ENCODE data around the gene NIPSNAP3A. TPM values are rescaled to one million over a fixed set of nuclear protein-coding genes. Genes with fewer than 3 reads are reported as not detected.

Gene NIPSNAP3A
- total RNA-seq (2022; extraction: Qiagen RNA extraction), result 11.9 to 14.4 TPM (median 13.8 TPM) in 5 replicates

GRCh38 chr9:104747565-104748358 lies at the start of gene NIPSNAP3A:
NIPSNAP3A (plus strand) TSS chr9:104747683; CDS start chr9:104747793, 110 bp downstream.

Other genes with a start within 250 kb of the NIPSNAP3A start
- not detected in 5 replicates for gene OR13F1, start 243.4 kb upstream of the NIPSNAP3A start, total RNA-seq (2022; extraction: Qiagen RNA extraction)
- not detected in 5 replicates for gene OR13C4, start 220.5 kb upstream of the NIPSNAP3A start, total RNA-seq (2022; extraction: Qiagen RNA extraction)
- gene OR13C3, start 210.8 kb upstream of the NIPSNAP3A start, total RNA-seq (2022; extraction: Qiagen RNA extraction), result not detected in 5 replicates
- gene OR13C8, start 178.5 kb upstream of the NIPSNAP3A start, total RNA-seq (2022; extraction: Qiagen RNA extraction), result not detected in 5 replicates
- gene OR13C5, start 148.3 kb upstream of the NIPSNAP3A start, total RNA-seq (2022; extraction: Qiagen RNA extraction), result not detected in 5 replicates
- not detected in 5 replicates for gene OR13C2, start 142.1 kb upstream of the NIPSNAP3A start, total RNA-seq (2022; extraction: Qiagen RNA extraction)
- not detected in 5 replicates for gene OR13C9, start 129.5 kb upstream of the NIPSNAP3A start, total RNA-seq (2022; extraction: Qiagen RNA extraction)
- gene OR13D1, start 53.2 kb upstream of the NIPSNAP3A start, total RNA-seq (2022; extraction: Qiagen RNA extraction), result not detected in 5 replicates
- gene NIPSNAP3B, start 16.4 kb downstream of the NIPSNAP3A start, total RNA-seq (2022; extraction: Qiagen RNA extraction), result 0.33 to 0.71 TPM (median 0.39 TPM) in 5 replicates
- 3.4 to 5.7 TPM (median 4.3 TPM) in 5 replicates for gene ABCA1, start 180.5 kb downstream of the NIPSNAP3A start, total RNA-seq (2022; extraction: Qiagen RNA extraction)